Thymus (tissue), 11 donors: ENCODE results near the gene ARHGEF7. TPM values are rescaled to one million over a fixed set of nuclear protein-coding genes. Genes with fewer than 3 reads are reported as not detected.
A peak's percentile ranks its signal among the peaks of the same experiment; 100 is the strongest.

Experiments
- DNase-seq, 9 donors: peaks; one replicate each; pipeline ENCODE4 v3.0.0-alpha.2; 2013; ENCODE audit warnings: low spot score in 9 of 9, low read depth in 6 of 9, missing footprints in 1 of 9
- H3K27ac ChIP-seq, 2 donors: one replicate each; pipeline ENCODE4 v1.5.1; 2013; ENCODE audit warnings: control low read depth in 1 of 2, low read depth in 1 of 2, low read length in 1 of 2, mild to moderate bottlenecking in 1 of 2, moderate library complexity in 1 of 2
- H3K27me3 ChIP-seq, 2 donors: one replicate each; pipeline ENCODE4 v1.5.1; 2013; ENCODE audit warnings: low read length in 1 of 2; ENCODE audit not compliant: control insufficient read depth in 2 of 2, insufficient read depth in 1 of 2
- H3K36me3 ChIP-seq, 2 donors: one replicate each; pipeline ENCODE4 v1.5.1; 2013; ENCODE audit warnings: low read length in 1 of 2, mild to moderate bottlenecking in 1 of 2, moderate library complexity in 1 of 2; ENCODE audit not compliant: control insufficient read depth in 2 of 2, insufficient read depth in 2 of 2
- H3K4me1 ChIP-seq, 2 donors: one replicate each; pipeline ENCODE4 v1.5.1; 2013; ENCODE audit warnings: low read length in 2 of 2; ENCODE audit not compliant: control insufficient read depth in 2 of 2, insufficient read depth in 2 of 2
- H3K4me3 ChIP-seq, 2 donors: one replicate each; pipeline ENCODE4 v1.5.1; 2013; ENCODE audit warnings: low read length in 2 of 2, control low read depth in 1 of 2, mild to moderate bottlenecking in 1 of 2
- H3K9me3 ChIP-seq, 2 donors: one replicate each; pipeline ENCODE4 v1.5.1; 2013; ENCODE audit warnings: low read length in 1 of 2, mild to moderate bottlenecking in 1 of 2; ENCODE audit not compliant: control insufficient read depth in 2 of 2, insufficient read depth in 1 of 2
- WGBS: extraction: QIAGEN DNeasy Blood & Tissue Kit; methylation state at CpG from one replicate; pipeline ENCODE4 v1.1.7; 2013; 5-methylcytosine and 5-hydroxymethylcytosine counted together
- polyA plus RNA-seq: library from polyadenylated mRNA; stranded (reverse); fragments of 200-250 nt; gene quantifications from one replicate; pipeline ENCODE4 v1.2.3, GENCODE V29; 2013
- total RNA-seq: library from RNA; stranded (reverse); fragments of 120-200 nt; gene quantifications from one replicate; pipeline ENCODE4 v1.2.4, GENCODE V29; 2013
- donor health status: healthy.

ARHGEF7 gene
- total and polyA plus RNA-seq, 2 donors: 60.4 to 71.9 TPM

- Histone ChIP-seq H3K36me3 (peaks cover 49 to 80% of the 10 kb centered on the region in 2 donors), H3K9me3 (no peaks in the 10 kb centered on the region), H3K27ac (no peak overlapping the region), H3K4me1 (peaks cover 3 to 7% of the 10 kb centered on the region in 2 donors), H3K27me3 (no peaks in the 10 kb centered on the region), H3K4me3 (no peak overlapping the region)
- WGBS: 50% methylated on average over 6 of the region's 6 CpGs
- DNase-seq: peak in 1 of 9 donors; percentile 13
Observed at GRCh38 chr13:111296417-111296816, 181.3 kb downstream of the ARHGEF7 start.

GRCh38 chr13:111298214-111298975 is 183.3 kb downstream of the ARHGEF7 start:
- peaks cover 3 to 7% of the 10 kb centered on the region in 2 donors for H3K4me1 ChIP-seq
- H3K27me3 ChIP-seq: no peaks in the 10 kb centered on the region
- peak overlapping the region in 1 of 2 donors; percentile 11 for H3K27ac ChIP-seq
- H3K4me3 ChIP-seq: no peak overlapping the region
- WGBS: 92% methylated on average over 13 of the region's 13 CpGs
- peaks cover 52 to 80% of the 10 kb centered on the region in 2 donors for H3K36me3 ChIP-seq
- no peaks in the 10 kb centered on the region for H3K9me3 ChIP-seq
- peak in 2 of 9 donors; percentile 14 to 16 for DNase-seq

- DNase-seq: no peak
- Histone ChIP-seq H3K36me3 (peaks cover 76 to 91% of the 10 kb centered on the region in 2 donors), H3K27me3 (no peaks in the 10 kb centered on the region), H3K9me3 (peaks cover 0 to 1% of the 10 kb centered on the region in 2 donors), H3K4me1 (peaks cover 0 to 2% of the 10 kb centered on the region in 2 donors), H3K4me3 (no peak overlapping the region), H3K27ac (no peak overlapping the region)
- 96% methylated on average over 22 of the region's 22 CpGs for WGBS
Observed at GRCh38 chr13:111302045-111302726, 187.1 kb downstream of the ARHGEF7 start.

GRCh38 chr13:111303559-111303958 is 188.4 kb downstream of the ARHGEF7 start:
- Histone ChIP-seq H3K4me1 (no peaks in the 10 kb centered on the region), H3K4me3 (no peak overlapping the region), H3K27me3 (no peaks in the 10 kb centered on the region), H3K27ac (no peak overlapping the region), H3K36me3 (peaks cover 81 to 89% of the 10 kb centered on the region in 2 donors), H3K9me3 (peaks cover 0 to 1% of the 10 kb centered on the region in 2 donors)
- 99% methylated on average over 11 of the region's 11 CpGs for WGBS
- no peak for DNase-seq

GRCh38 chr13:111304041-111304544 is 189.0 kb downstream of the ARHGEF7 start:
- H3K9me3 ChIP-seq: peaks cover 0 to 1% of the 10 kb centered on the region in 2 donors
- 93% methylated on average over 15 of the region's 15 CpGs for WGBS
- DNase-seq: no peak
- H3K4me3 ChIP-seq: no peak overlapping the region
- H3K36me3 ChIP-seq: peaks cover 81 to 89% of the 10 kb centered on the region in 2 donors
- H3K4me1 ChIP-seq: no peaks in the 10 kb centered on the region
- no peaks in the 10 kb centered on the region for H3K27me3 ChIP-seq
- no peak overlapping the region for H3K27ac ChIP-seq

- no peak overlapping the region for H3K27ac ChIP-seq
- no peak for DNase-seq
- no peak overlapping the region for H3K4me3 ChIP-seq
- H3K9me3 ChIP-seq: peaks cover 0 to 1% of the 10 kb centered on the region in 2 donors
- H3K27me3 ChIP-seq: no peaks in the 10 kb centered on the region
- H3K36me3 ChIP-seq: peaks cover 76 to 90% of the 10 kb centered on the region in 2 donors
- WGBS: 98% methylated on average over 20 of the region's 20 CpGs
- H3K4me1 ChIP-seq: no peaks in the 10 kb centered on the region
Observed at GRCh38 chr13:111304603-111305289, 189.6 kb downstream of the ARHGEF7 start.

- H3K27ac ChIP-seq: no peak overlapping the region
- peaks cover 2 to 18% of the 10 kb centered on the region in 2 donors for H3K9me3 ChIP-seq
- WGBS: 99% methylated on average over 17 of the region's 17 CpGs
- no peaks in the 10 kb centered on the region for H3K27me3 ChIP-seq
- no peak for DNase-seq
- no peaks in the 10 kb centered on the region for H3K4me1 ChIP-seq
- no peak overlapping the region for H3K4me3 ChIP-seq
- peaks cover 30 to 39% of the 10 kb centered on the region in 2 donors for H3K36me3 ChIP-seq
Observed at GRCh38 chr13:111312944-111313590, 198.0 kb downstream of the ARHGEF7 start.

GRCh38 chr13:111313911-111314425 is 198.9 kb downstream of the ARHGEF7 start:
- DNase-seq: no peak
- Histone ChIP-seq H3K4me3 (no peak overlapping the region), H3K9me3 (peaks cover 2 to 18% of the 10 kb centered on the region in 2 donors), H3K36me3 (peaks cover 21 to 32% of the 10 kb centered on the region in 2 donors), H3K27me3 (no peaks in the 10 kb centered on the region), H3K27ac (no peak overlapping the region), H3K4me1 (no peaks in the 10 kb centered on the region)
- WGBS: 84% methylated on average over 14 of the region's 14 CpGs
